RCC 7860 (cell line): Measurements from ENCODE around the gene LRRC2.

Source experiments
- DNase-seq: peaks from one replicate; pipeline ENCODE4 v3.0.0-alpha.2; 2015; ENCODE audit warnings: low spot score
- FAIRE-seq: peaks from 2 replicates; lab custom pipeline; 2012; peaks lifted over from hg19 to GRCh38; lab: Jason Lieb, UNC

The LRRC2 gene

GRCh38 chr3:46483825-46484224 lies 82.3 kb downstream of the LRRC2 start:
- DNase-seq (no peak), FAIRE-seq (no peak)

GRCh38 chr3:46482632-46483350 lies 83.3 kb downstream of the LRRC2 start:
- no peak for FAIRE-seq
- DNase-seq, result peak; percentile 8

GRCh38 chr3:46481636-46482035 lies 84.5 kb downstream of the LRRC2 start:
- no peak for DNase-seq
- no peak for FAIRE-seq

- no peak for DNase-seq
- FAIRE-seq, result no peak
Measured at GRCh38 chr3:46480491-46481195, 85.5 kb downstream of the LRRC2 start.

GRCh38 chr3:46479696-46480095 lies 86.4 kb downstream of the LRRC2 start:
- no peak for DNase-seq
- no peak for FAIRE-seq

- no peak for FAIRE-seq
- DNase-seq, result no peak
Measured at GRCh38 chr3:46479021-46479420, 87.1 kb downstream of the LRRC2 start.

- no peak for DNase-seq
- no peak for FAIRE-seq
Measured at GRCh38 chr3:46478341-46478740, 87.8 kb downstream of the LRRC2 start.

GRCh38 chr3:46477756-46478155 lies 88.3 kb downstream of the LRRC2 start:
- FAIRE-seq (no peak), DNase-seq (no peak)

GRCh38 chr3:46477145-46477544 lies 89.0 kb downstream of the LRRC2 start:
- FAIRE-seq (no peak), DNase-seq (no peak)

GRCh38 chr3:46472736-46473135 lies 93.4 kb downstream of the LRRC2 start:
- DNase-seq, result no peak
- no peak for FAIRE-seq

GRCh38 chr3:46471371-46471914 lies 94.7 kb downstream of the LRRC2 start:
- no peak for DNase-seq
- no peak for FAIRE-seq

GRCh38 chr3:46470831-46471230 lies 95.3 kb downstream of the LRRC2 start:
- DNase-seq, result no peak
- FAIRE-seq, result no peak

- DNase-seq, result no peak
- no peak for FAIRE-seq
Measured at GRCh38 chr3:46469680-46470357, 96.3 kb downstream of the LRRC2 start.

- DNase-seq (no peak), FAIRE-seq (no peak)
Measured at GRCh38 chr3:46468753-46469600, 97.1 kb downstream of the LRRC2 start.

- FAIRE-seq (no peak), DNase-seq (no peak)
Measured at GRCh38 chr3:46467562-46467961, 98.5 kb downstream of the LRRC2 start.

GRCh38 chr3:46466871-46467403 lies 99.2 kb downstream of the LRRC2 start:
- no peak for DNase-seq
- FAIRE-seq, result no peak

- FAIRE-seq, result no peak
- DNase-seq, result no peak
Measured at GRCh38 chr3:46466273-46466672, 99.8 kb downstream of the LRRC2 start.
